ENCODE measurements around the gene CNNM3. TPM values are rescaled to one million over a fixed set of nuclear protein-coding genes. Genes with fewer than 3 reads are reported as not detected.
"Not testable (repeated sequence)": the region's sequence is repeated elsewhere in the genome, so short reads cannot be mapped to it uniquely, and the experiment has no call there.

Gene CNNM3
- total RNA-seq, 1 donor from 2014 or later: 14.7 TPM

- H3K27me3 Mint-ChIP-seq (ENCODE audit: unreplicated experiment): peaks cover 11% of the 10 kb centered on the region
- DNase-seq (ENCODE audit: low spot score): no peak
- H3K27ac Mint-ChIP-seq (ENCODE audit: unreplicated experiment): peak overlapping the region; percentile 70
- no peak for TF ChIP-seq CTCF (IDR thresholded peaks at IDR 0.05; ENCODE audit: unreplicated experiment)
- H3K36me3 Mint-ChIP-seq (ENCODE audit: low read depth, unreplicated experiment): peaks cover 20% of the 10 kb centered on the region
- peak overlapping the region; percentile 39 for H3K4me3 Mint-ChIP-seq (ENCODE audit: unreplicated experiment)
- peaks cover 50% of the 10 kb centered on the region for H3K4me1 Mint-ChIP-seq (ENCODE audit: unreplicated experiment)
- H3K9me3 Mint-ChIP-seq (ENCODE audit: unreplicated experiment): no peaks in the 10 kb centered on the region
Observed at GRCh38 chr2:96859681-96860064, 43.6 kb downstream of the CNNM3 start.

- Mint-ChIP-seq H3K27me3 (ENCODE audit: unreplicated experiment) (peaks cover 11% of the 10 kb centered on the region), H3K9me3 (ENCODE audit: unreplicated experiment) (no peaks in the 10 kb centered on the region), H3K4me3 (ENCODE audit: unreplicated experiment) (peak overlapping the region; percentile 39), H3K36me3 (ENCODE audit: low read depth, unreplicated experiment) (peaks cover 20% of the 10 kb centered on the region), H3K4me1 (ENCODE audit: unreplicated experiment) (peaks cover 49% of the 10 kb centered on the region), H3K27ac (ENCODE audit: unreplicated experiment) (peak overlapping the region; percentile 70)
- no peak for TF ChIP-seq CTCF (IDR thresholded peaks at IDR 0.05; ENCODE audit: unreplicated experiment)
- DNase-seq (ENCODE audit: low spot score): no peak
Observed at GRCh38 chr2:96860065-96861029, 44.3 kb downstream of the CNNM3 start.

GRCh38 chr2:96861074-96861473 lies 45.0 kb downstream of the CNNM3 start:
- no peak overlapping the region for H3K27ac Mint-ChIP-seq (ENCODE audit: unreplicated experiment)

GRCh38 chr2:96863056-96863455 lies 47.0 kb downstream of the CNNM3 start:
- peaks cover 15% of the 10 kb centered on the region for H3K27me3 Mint-ChIP-seq (ENCODE audit: unreplicated experiment)
- H3K27ac Mint-ChIP-seq (ENCODE audit: unreplicated experiment): peak overlapping the region; percentile 59
- peak overlapping the region; percentile 85 for H3K4me3 Mint-ChIP-seq (ENCODE audit: unreplicated experiment)
- not testable (repeated sequence) for DNase-seq (ENCODE audit: low spot score); H3K9me3 Mint-ChIP-seq (ENCODE audit: unreplicated experiment)
- H3K4me1 Mint-ChIP-seq (ENCODE audit: unreplicated experiment): peaks cover 59% of the 10 kb centered on the region
- H3K36me3 Mint-ChIP-seq (ENCODE audit: low read depth, unreplicated experiment): peaks cover 38% of the 10 kb centered on the region

More at GRCh38 chr2:96861074-96861473, 45.0 kb downstream of the CNNM3 start:
- TF ChIP-seq CTCF (IDR thresholded peaks at IDR 0.05; ENCODE audit: unreplicated experiment): no peak
- Mint-ChIP-seq H3K9me3 (ENCODE audit: unreplicated experiment) (no peaks in the 10 kb centered on the region), H3K4me3 (ENCODE audit: unreplicated experiment) (no peak overlapping the region), H3K27me3 (ENCODE audit: unreplicated experiment) (peaks cover 11% of the 10 kb centered on the region), H3K36me3 (ENCODE audit: low read depth, unreplicated experiment) (peaks cover 27% of the 10 kb centered on the region), H3K4me1 (ENCODE audit: unreplicated experiment) (peaks cover 55% of the 10 kb centered on the region)
- DNase-seq (ENCODE audit: low spot score): no peak

GRCh38 chr2:96863575-96864342 lies 47.7 kb downstream of the CNNM3 start:
- H3K36me3 Mint-ChIP-seq (ENCODE audit: low read depth, unreplicated experiment): peaks cover 39% of the 10 kb centered on the region
- H3K27ac Mint-ChIP-seq (ENCODE audit: unreplicated experiment): peak overlapping the region; percentile 59
- H3K4me3 Mint-ChIP-seq (ENCODE audit: unreplicated experiment): peak overlapping the region; percentile 85
- H3K4me1 Mint-ChIP-seq (ENCODE audit: unreplicated experiment): peaks cover 58% of the 10 kb centered on the region
- no peak for DNase-seq (ENCODE audit: low spot score)
- TF ChIP-seq CTCF (IDR thresholded peaks at IDR 0.05; ENCODE audit: unreplicated experiment): no peak
- H3K9me3 Mint-ChIP-seq (ENCODE audit: unreplicated experiment): no peaks in the 10 kb centered on the region
- H3K27me3 Mint-ChIP-seq (ENCODE audit: unreplicated experiment): peaks cover 16% of the 10 kb centered on the region

All from endothelial cell (in vitro differentiated cells).